CD4-positive, alpha-beta T cell treated with Interleukin-4 for 1 hour (primary cell): ENCODE measurements around the gene MBIP.
"Not testable (repeated sequence)": the region's sequence is repeated elsewhere in the genome, so short reads cannot be mapped to it uniquely, and the experiment has no call there.

Experiments used
- DNase-seq, 2 donors: peaks; one replicate each; pipeline ENCODE4 v3.0.0-alpha.2; 2020 to 2022

MBIP gene

GRCh38 chr14:36320200-36320896 is at the start of gene MBIP:
TSS of gene MBIP (minus strand) at chr14:36320637. CDS start at chr14:36320588, 49 bp downstream.
- peak; percentile 91 to 93 for DNase-seq

GRCh38 chr14:36367985-36368774 is 47.7 kb upstream of the MBIP start:
- no peak for DNase-seq

- no peak for DNase-seq
Measured at GRCh38 chr14:36365766-36366165, 45.3 kb upstream of the MBIP start.

- no peak for DNase-seq
Measured at GRCh38 chr14:36363704-36364103, 43.3 kb upstream of the MBIP start.

- DNase-seq = no peak
Measured at GRCh38 chr14:36362648-36363047, 42.2 kb upstream of the MBIP start.

- no peak for DNase-seq
Measured at GRCh38 chr14:36361210-36361853, 40.9 kb upstream of the MBIP start.

- DNase-seq = no peak
Measured at GRCh38 chr14:36356862-36357261, 36.4 kb upstream of the MBIP start.

- DNase-seq = no peak
Measured at GRCh38 chr14:36346052-36346451, 25.6 kb upstream of the MBIP start.

- DNase-seq = no peak
Measured at GRCh38 chr14:36344211-36344610, 23.8 kb upstream of the MBIP start.

- DNase-seq = not testable (repeated sequence)
Measured at GRCh38 chr14:36341811-36342210, 21.4 kb upstream of the MBIP start.

GRCh38 chr14:36340276-36340890 is 19.9 kb upstream of the MBIP start:
- no peak for DNase-seq

GRCh38 chr14:36339816-36340215 is 19.4 kb upstream of the MBIP start:
- DNase-seq = no peak

- DNase-seq = no peak
Measured at GRCh38 chr14:36333119-36333518, 12.7 kb upstream of the MBIP start.

GRCh38 chr14:36327573-36327972 is 7.1 kb upstream of the MBIP start:
- DNase-seq = not testable (repeated sequence)

- DNase-seq = no peak
Measured at GRCh38 chr14:36325853-36326252, 5.4 kb upstream of the MBIP start.

GRCh38 chr14:36324897-36325296 is 4.5 kb upstream of the MBIP start:
- no peak for DNase-seq

GRCh38 chr14:36320897-36321381 is 502 bp upstream of the MBIP start:
- no peak for DNase-seq

- DNase-seq = no peak
Measured at GRCh38 chr14:36319899-36320199, 588 bp downstream of the MBIP start.

GRCh38 chr14:36317650-36318049 is 2.8 kb downstream of the MBIP start:
- DNase-seq = no peak

- no peak for DNase-seq
Measured at GRCh38 chr14:36316131-36316530, 4.3 kb downstream of the MBIP start.

- DNase-seq = no peak
Measured at GRCh38 chr14:36315159-36315853, 5.1 kb downstream of the MBIP start.

- no peak for DNase-seq
Measured at GRCh38 chr14:36313898-36314297, 6.5 kb downstream of the MBIP start.

GRCh38 chr14:36313206-36313605 is 7.2 kb downstream of the MBIP start:
- DNase-seq = no peak
